ENCODE results near the gene PPP2R5C. TPM values are rescaled to one million over a fixed set of nuclear protein-coding genes. Genes with fewer than 3 reads are reported as not detected.

Gene PPP2R5C
- total and polyA plus RNA-seq, 2 of the 4 experiments (the other 2 are of a cell fraction): 65.9 to 78.7 TPM

- TF ChIP-seq USF2 (IDR thresholded peaks at IDR 0.05; ENCODE audit: low read depth, low read length) (no peak), RFX5 (IDR thresholded peaks at IDR 0.05; ENCODE audit: low read depth, low read length) (no peak), BHLHE40 (IDR thresholded peaks at IDR 0.05; ENCODE audit: low read depth, low read length) (no peak), RAD21 (IDR thresholded peaks at IDR 0.05; ENCODE audit: low read length) (no peak), CHD1 (IDR thresholded peaks at IDR 0.05; ENCODE audit: low read depth, low read length) (no peak), ELK1 (IDR thresholded peaks at IDR 0.05; ENCODE audit: borderline replicate concordance, low read depth, low read length) (no peak), NFE2L2 (IDR thresholded peaks at IDR 0.05; ENCODE audit: low read depth, low read length) (no peak)
- Histone ChIP-seq H2BK5ac (ENCODE audit: low read depth, low read length, poor library complexity, severe bottlenecking) (no peak overlapping the region), H4K91ac (ENCODE audit: insufficient read depth, low read depth, low read length) (no peak overlapping the region), H3K36me3 (ENCODE audit: control insufficient read depth, insufficient read depth, low read length) (no peaks in the 10 kb centered on the region), H3K18ac (ENCODE audit: low read depth, low read length) (no peak overlapping the region), H4K5ac (ENCODE audit: low read depth, low read length) (no peak overlapping the region), H4K20me1 (ENCODE audit: insufficient read depth, low read length) (peaks cover 9% of the 10 kb centered on the region), H3K4ac (ENCODE audit: low read depth, low read length) (no peak overlapping the region), H3K4me3 (ENCODE audit: insufficient read depth, low read depth, low read length) (no peak overlapping the region), H2AFZ (replicated peaks; ENCODE audit: low read length, poor library complexity) (no peak overlapping the region), H3K27ac (ENCODE audit: insufficient read depth, low read length) (no peak overlapping the region), H2BK15ac (ENCODE audit: low read depth, low read length) (no peak overlapping the region), H3K23ac (ENCODE audit: low read depth, low read length) (no peak overlapping the region), H3K4me2 (ENCODE audit: low read depth, low read length) (no peak overlapping the region), H3K4me1 (ENCODE audit: control insufficient read depth, insufficient read depth, low read length) (no peaks in the 10 kb centered on the region; the same call in 1 of the 2 replicates), H3K9me1 (ENCODE audit: insufficient read depth, low read length) (no peaks in the 10 kb centered on the region), H2AK9ac (replicated peaks; ENCODE audit: low read depth, low read length, poor library complexity) (peak overlapping the region; percentile 25), H2BK20ac (ENCODE audit: low read depth, low read length) (no peak overlapping the region), H3K27me3 (ENCODE audit: control insufficient read depth, insufficient read depth, low read length) (no peaks in the 10 kb centered on the region), H3K79me1 (ENCODE audit: low read depth in 1 of 2, low read length in 2 of 2) (peaks cover 0 to 3% of the 10 kb centered on the region in 2 experiments; a peak in 2 of 4 replicates), H3K9me3 (ENCODE audit: control insufficient read depth, insufficient read depth, low read length) (no peaks in the 10 kb centered on the region), H2AK5ac (ENCODE audit: low read depth, low read length) (no peak overlapping the region), H3K14ac (replicated peaks; ENCODE audit: low read depth, low read length) (no peak overlapping the region), H2BK120ac (ENCODE audit: low read depth, low read length) (no peak overlapping the region), H4K8ac (ENCODE audit: low read depth in 2 of 2, low read length in 2 of 2) (no peak overlapping the region), H3K56ac (ENCODE audit: extremely low read depth, insufficient read depth, low read length) (no peak overlapping the region), H3K9ac (ENCODE audit: low read depth, low read length) (no peak overlapping the region)
- WGBS, 2 experiments (ENCODE audit: extremely low coverage in 2 of 2, insufficient read length in 1 of 2): 100% methylated on average over 1 of the region's 2 CpGs; no CpG with 5 or more reads in 1 of the 2 experiments
- CTCF ChIA-PET: no interaction called here
- dilution Hi-C loops (cut with HindIII; ENCODE audit: low sequenced_read_pairs, unreplicated experiment): no loop called here
- in situ Hi-C loops (cut with MboI; ENCODE audit: low sequenced_read_pairs): loop anchor here (25.0 kb wide), 1 partner anchor 539 kb away; the partner anchor contains the start of genes MOK and ZNF839
- intact Hi-C loops (cut with micrococcal nuclease): loop anchor here (5.0 to 10.0 kb wide), 3 partner anchors 121 to 189 kb away; partner anchors contain the start of gene DYNC1H1
- no peak for ATAC-seq (ENCODE audit: low read depth)
- no TSS peak for BruUV-seq (replicated peaks)
- POLR2A ChIA-PET (ENCODE audit: unreplicated experiment): no interaction called here
- no peak for DNase-seq
These were observed 11.9 kb downstream of the PPP2R5C start for GRCh38 chr14:101773378-101773777.
